Psoas muscle (tissue), 8 donors: ENCODE measurements around the gene BUB1B. TPM values are rescaled to one million over a fixed set of nuclear protein-coding genes. Genes with fewer than 3 reads are reported as not detected.
A peak's percentile ranks its signal among the peaks of the same experiment; 100 is the strongest.
"Not testable (repeated sequence)": the region's sequence is repeated elsewhere in the genome, so short reads cannot be mapped to it uniquely, and the experiment has no call there.

Experiments used
- ATAC-seq, 4 donors: fragments of 200-7000 bp; cut with Tn5 transposase; one replicate each; pipeline ENCODE4 v1.9.1; 2020; ENCODE audit warnings: moderate library complexity in 3 of 4, mild to moderate bottlenecking in 2 of 4
- DNase-seq, 2 donors: peaks; one replicate each; pipeline ENCODE4 v3.0.0-alpha.2; 2020
- H3K27ac ChIP-seq: fragments of 200-600 bp; one replicate; pipeline ENCODE4 v1.8.0; 2022
- H3K27me3 ChIP-seq, 3 donors: fragments of 200-600 bp in 1 of 3; one replicate each; pipeline versions ENCODE4 v1.6.1 to v1.8.0; 2013 to 2022; ENCODE audit warnings: low read length in 2 of 3, mild to moderate bottlenecking in 2 of 3, moderate library complexity in 1 of 3; ENCODE audit not compliant: insufficient read depth in 3 of 3
- H3K36me3 ChIP-seq, 2 donors: fragments of 200-600 bp in 1 of 2; one replicate each; pipeline versions ENCODE4 v1.6.1 to v1.8.0; 2013 to 2022; ENCODE audit warnings: low read depth in 1 of 2, mild to moderate bottlenecking in 1 of 2, moderate library complexity in 1 of 2; ENCODE audit not compliant: insufficient read depth in 1 of 2
- H3K4me1 ChIP-seq: fragments of 200-600 bp; one replicate; pipeline ENCODE4 v1.8.0; 2022
- H3K4me3 ChIP-seq: fragments of 200-600 bp; one replicate; pipeline ENCODE4 v1.8.0; 2022; ENCODE audit warnings: mild to moderate bottlenecking
- H3K9me3 ChIP-seq: fragments of 200-600 bp; one replicate; pipeline ENCODE4 v1.8.0; 2022
- CTCF ChIP-seq: fragments of 200-600 bp; IDR thresholded peaks from one replicate; pipeline ENCODE4 v1.8.0; 2022; ENCODE audit warnings: antibody characterized with exemption
- WGBS, 3 donors: extraction: QIAGEN DNeasy Blood & Tissue Kit; methylation state at CpG; one replicate each; pipeline versions ENCODE4 v1.1.6 to v1.1.7; 2013; 5-methylcytosine and 5-hydroxymethylcytosine counted together
- intact Hi-C, 2 donors: fragments of 100-400 bp; cut with DNase I; formaldehyde crosslinking; loops; one replicate each; pipeline versions ENCODE4 v1.11.0 to v1.14.2; 2022
- polyA plus RNA-seq, 3 donors: library from polyadenylated mRNA; stranded (reverse); fragments of 200-250 nt; gene quantifications; one replicate each; pipeline ENCODE4 v1.2.3, GENCODE V29; 2013
- total RNA-seq, 4 donors: library from RNA; stranded (reverse); fragmentation: NEBNext Ultra II Directional in 2 of 4; extraction: Animal tissue kit (Norgen Biotek cat#: 25700) in 2 of 4; gene quantifications; one replicate each; pipeline versions ENCODE4 v1.2.1 to v1.2.4, GENCODE V29; 2021 to 2023
- donor health status: healthy with polysubstance abuse.
- donor health status: DM: no; HTN: no; CAD: no; lungs with moderate emphysema.
- donor health status: Bipolar disorder and iron deficiency.
- donor health status: healthy.
- donor health status: DM: yes; HTN: yes; CAD: no.
- donor health status: DM: no; HTN: no; CAD: no.
- donor health status: DM: no; HTN: no; CAD: no.
- donor health status: DM: yes; HTN: yes; CAD: no.

The BUB1B gene
- total and polyA plus RNA-seq, 7 donors, result 0.10 to 1.0 (median 0.56) TPM; not detected in 3

- no peaks in the 10 kb centered on the region for H3K36me3 ChIP-seq
- DNase-seq (no peak), ATAC-seq (peak; percentile 49 to 82 (median 66))
- no peak overlapping the region for H3K4me3 ChIP-seq
- 31 to 38% (median 37%) methylated on average over 6 of the region's 6 CpGs for WGBS, 3 donors
- H3K27ac ChIP-seq, result no peak overlapping the region
- intact Hi-C loops, result loop anchor here in 1 of 2 donors (5.0 kb wide), 1 partner anchor 84 kb away; no protein-coding TSS in a partner anchor
- no peaks in the 10 kb centered on the region for H3K27me3 ChIP-seq
- TF ChIP-seq CTCF, result no peak
- H3K9me3 ChIP-seq, result no peaks in the 10 kb centered on the region
- H3K4me1 ChIP-seq, result peaks cover 19% of the 10 kb centered on the region
These were observed 9.4 kb upstream of the BUB1B start for GRCh38 chr15:40151499-40151898.

GRCh38 chr15:40151991-40152390 is 8.9 kb upstream of the BUB1B start:
- ATAC-seq, result no peak
- Histone ChIP-seq H3K27ac (no peak overlapping the region), H3K36me3 (no peaks in the 10 kb centered on the region), H3K4me3 (no peak overlapping the region), H3K9me3 (no peaks in the 10 kb centered on the region), H3K27me3 (no peaks in the 10 kb centered on the region), H3K4me1 (peaks cover 19% of the 10 kb centered on the region)
- DNase-seq, result no peak
- WGBS, 3 donors, result 92 to 98% (median 93%) methylated on average over 4 of the region's 4 CpGs
- TF ChIP-seq CTCF, result no peak
- intact Hi-C loops, result loop anchor here in 1 of 2 donors (5.0 kb wide), 1 partner anchor 85 kb away; no protein-coding TSS in a partner anchor

GRCh38 chr15:40154821-40155220 is 6.0 kb upstream of the BUB1B start:
- H3K4me1 ChIP-seq, result peaks cover 19% of the 10 kb centered on the region
- H3K27ac ChIP-seq, H3K36me3 ChIP-seq, ATAC-seq, H3K4me3 ChIP-seq, H3K27me3 ChIP-seq, DNase-seq, H3K9me3 ChIP-seq: not testable (repeated sequence)
- WGBS, 3 donors, result 97% methylated on average over 1 of the region's 1 CpG; no CpG with 5 or more reads in 2 of the 3 donors
- intact Hi-C loops, result loop anchor here in 1 of 2 donors (5.0 kb wide), 2 partner anchors 43 to 88 kb away; no protein-coding TSS in a partner anchor

DNA sequence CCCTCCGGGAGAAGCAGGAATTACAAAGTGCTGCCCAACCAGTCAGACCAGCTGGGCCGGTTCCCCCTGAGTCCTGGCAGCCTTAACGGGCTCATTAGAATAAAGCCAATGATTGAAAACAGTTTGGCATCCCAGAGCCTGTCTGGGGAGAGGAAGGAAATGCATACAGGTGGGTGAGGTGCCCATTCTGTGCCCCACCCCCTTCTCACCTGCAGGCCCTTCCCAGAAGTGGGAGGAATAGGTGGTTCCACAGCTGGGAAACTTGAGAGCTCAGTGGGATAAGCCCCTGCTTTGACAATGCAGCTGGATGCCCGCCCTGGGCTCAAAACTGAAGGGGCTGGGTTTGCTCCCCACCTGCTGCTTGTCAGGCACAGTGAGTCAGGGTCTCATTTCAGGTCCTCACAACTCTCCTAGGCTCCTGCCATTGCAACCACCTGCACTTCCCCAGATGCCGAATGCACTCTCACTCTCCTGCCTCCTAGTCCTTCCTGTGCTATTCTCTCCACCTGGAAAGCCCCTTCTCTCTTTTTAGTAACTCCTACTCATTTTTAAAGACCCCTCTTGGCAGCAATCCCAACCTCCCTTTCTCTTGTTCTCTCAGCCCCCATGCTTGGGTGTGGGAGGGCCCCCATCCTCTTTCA is 5.5 kb upstream of the BUB1B start:
- ATAC-seq (no peak), DNase-seq (no peak)
- Histone ChIP-seq H3K4me3 (no peak overlapping the region), H3K27ac (no peak overlapping the region), H3K27me3 (no peaks in the 10 kb centered on the region), H3K36me3 (no peaks in the 10 kb centered on the region), H3K4me1 (peaks cover 16% of the 10 kb centered on the region), H3K9me3 (no peaks in the 10 kb centered on the region)
- intact Hi-C loops, result loop anchor here in 1 of 2 donors (5.0 kb wide), 1 partner anchor 43 kb away; no protein-coding TSS in a partner anchor
- 61 to 71% (median 69%) methylated on average over 4 of the region's 5 CpGs for WGBS, 3 donors
- no peak for TF ChIP-seq CTCF

DNA sequence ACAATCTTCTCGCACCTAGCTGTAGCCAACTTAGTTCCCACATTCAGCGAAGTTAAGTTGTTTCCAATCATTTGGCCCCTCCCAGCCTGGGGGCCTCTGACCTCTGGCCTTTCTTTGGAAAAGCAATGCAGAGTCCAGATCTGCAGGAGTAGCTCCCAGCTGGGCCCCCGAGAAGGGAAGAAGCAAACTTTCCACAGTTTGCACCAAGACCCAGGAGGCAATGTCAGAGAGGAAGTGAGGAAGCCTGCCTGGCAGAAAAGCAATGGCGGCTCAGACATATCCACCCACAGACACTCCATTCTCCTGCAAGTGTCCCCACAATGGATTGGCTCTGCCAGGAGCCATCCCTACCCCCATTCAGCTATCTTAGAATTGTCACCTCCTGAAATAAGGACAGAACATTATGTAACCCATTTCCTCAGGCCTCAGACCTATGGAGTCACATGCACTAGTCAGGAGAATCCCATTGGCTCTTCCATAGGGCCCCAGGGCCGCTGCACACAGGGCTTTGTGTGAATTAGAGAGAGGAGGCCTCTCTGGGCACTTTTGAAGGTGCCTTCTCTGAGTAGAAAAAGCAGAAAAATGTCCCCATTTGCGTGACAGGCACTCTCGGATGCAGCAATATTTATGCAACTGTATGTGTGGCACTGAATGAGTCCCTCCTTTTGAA is 3.0 kb upstream of the BUB1B start:
- intact Hi-C loops, result loop anchor here in 1 of 2 donors (5.0 kb wide), 1 partner anchor 46 kb away; no protein-coding TSS in a partner anchor
- 88 to 91% (median 90%) methylated on average over 7 of the region's 7 CpGs for WGBS, 3 donors
- Histone ChIP-seq H3K27ac (no peak overlapping the region), H3K4me1 (no peaks in the 10 kb centered on the region), H3K36me3 (no peaks in the 10 kb centered on the region), H3K9me3 (no peaks in the 10 kb centered on the region), H3K4me3 (no peak overlapping the region), H3K27me3 (no peaks in the 10 kb centered on the region)
- TF ChIP-seq CTCF, result no peak
- no peak for DNase-seq
- no peak for ATAC-seq
